Measurements from ENCODE around the gene GRIK4. TPM values are rescaled to one million over a fixed set of nuclear protein-coding genes. Genes with fewer than 3 reads are reported as not detected.

GRIK4 gene
- total RNA-seq, 1 experiment from 2014 or later, result not detected

DNA sequence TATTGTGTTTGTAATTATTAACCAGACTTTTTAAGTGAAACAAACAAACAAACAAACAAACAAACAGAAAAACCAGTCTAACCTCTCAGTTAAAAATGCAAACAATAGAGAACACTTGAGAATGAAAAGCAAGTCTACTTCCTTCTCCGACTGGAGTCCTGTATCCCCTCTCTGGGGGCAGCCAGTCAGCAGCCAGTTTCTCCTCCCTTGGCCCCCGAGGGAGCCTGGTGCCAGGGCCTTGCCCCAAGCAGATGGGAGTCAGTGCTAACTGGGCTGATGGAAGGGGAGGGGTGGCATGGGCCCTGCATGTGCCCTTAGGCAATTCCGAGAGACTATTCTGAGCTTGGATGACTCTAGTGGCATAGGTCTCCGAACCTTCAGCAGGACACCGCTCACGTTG is 137.2 kb downstream of the GRIK4 start:
- peaks cover 88% of the 10 kb centered on the region for H3K27me3 ChIP-seq (ENCODE audit: low read length)
- H3K9me3 ChIP-seq (ENCODE audit: low read length), result no peaks in the 10 kb centered on the region
- DNase-seq, result no peak
- CTCF ChIA-PET, result no interaction called here
- H3K9ac ChIP-seq (ENCODE audit: low read length), result no peak overlapping the region
- H3K79me2 ChIP-seq (ENCODE audit: low read length), result no peaks in the 10 kb centered on the region
- TF ChIP-seq, protein P1, sequence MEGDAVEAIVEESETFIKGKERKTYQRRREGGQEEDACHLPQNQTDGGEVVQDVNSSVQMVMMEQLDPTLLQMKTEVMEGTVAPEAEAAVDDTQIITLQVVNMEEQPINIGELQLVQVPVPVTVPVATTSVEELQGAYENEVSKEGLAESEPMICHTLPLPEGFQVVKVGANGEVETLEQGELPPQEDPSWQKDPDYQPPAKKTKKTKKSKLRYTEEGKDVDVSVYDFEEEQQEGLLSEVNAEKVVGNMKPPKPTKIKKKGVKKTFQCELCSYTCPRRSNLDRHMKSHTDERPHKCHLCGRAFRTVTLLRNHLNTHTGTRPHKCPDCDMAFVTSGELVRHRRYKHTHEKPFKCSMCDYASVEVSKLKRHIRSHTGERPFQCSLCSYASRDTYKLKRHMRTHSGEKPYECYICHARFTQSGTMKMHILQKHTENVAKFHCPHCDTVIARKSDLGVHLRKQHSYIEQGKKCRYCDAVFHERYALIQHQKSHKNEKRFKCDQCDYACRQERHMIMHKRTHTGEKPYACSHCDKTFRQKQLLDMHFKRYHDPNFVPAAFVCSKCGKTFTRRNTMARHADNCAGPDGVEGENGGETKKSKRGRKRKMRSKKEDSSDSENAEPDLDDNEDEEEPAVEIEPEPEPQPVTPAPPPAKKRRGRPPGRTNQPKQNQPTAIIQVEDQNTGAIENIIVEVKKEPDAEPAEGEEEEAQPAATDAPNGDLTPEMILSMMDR (conservative IDR thresholded peaks at IDR 0.05; ENCODE audit: low read depth, low read length), result no peak
- no peak for TF ChIP-seq EZH2phosphoT487 (IDR thresholded peaks at IDR 0.05; ENCODE audit: borderline replicate concordance, low read length)
- TF ChIP-seq EZH2 (IDR thresholded peaks at IDR 0.05; ENCODE audit: low read length, unreplicated experiment), result no peak
- BruUV-seq (replicated peaks), result no TSS peak
- no peaks in the 10 kb centered on the region for H3F3A ChIP-seq (ENCODE audit: low read length, unreplicated experiment)
- H3K4me2 ChIP-seq (ENCODE audit: low read length), result no peak overlapping the region
- intact Hi-C loops (cut with micrococcal nuclease), result no loop called here
- H3K27ac ChIP-seq (ENCODE audit: low read length), result no peak overlapping the region
- H3K4me3 ChIP-seq (ENCODE audit: low read length), result no peak overlapping the region
- H2AFZ ChIP-seq (ENCODE audit: low read length), result no peak overlapping the region
- no peaks in the 10 kb centered on the region for H3K4me1 ChIP-seq (ENCODE audit: insufficient read depth, low read length)
- no peaks in the 10 kb centered on the region for H4K20me1 ChIP-seq (ENCODE audit: low read length)
- POLR2A ChIA-PET (ENCODE audit: unreplicated experiment), result no interaction called here
- H3K36me3 ChIP-seq (ENCODE audit: low read depth, low read length), result no peaks in the 10 kb centered on the region
- no peaks in the 10 kb centered on the region for H3K9me2 ChIP-seq (replicated peaks; ENCODE audit: low read length)
- no peak for ATAC-seq

DNA sequence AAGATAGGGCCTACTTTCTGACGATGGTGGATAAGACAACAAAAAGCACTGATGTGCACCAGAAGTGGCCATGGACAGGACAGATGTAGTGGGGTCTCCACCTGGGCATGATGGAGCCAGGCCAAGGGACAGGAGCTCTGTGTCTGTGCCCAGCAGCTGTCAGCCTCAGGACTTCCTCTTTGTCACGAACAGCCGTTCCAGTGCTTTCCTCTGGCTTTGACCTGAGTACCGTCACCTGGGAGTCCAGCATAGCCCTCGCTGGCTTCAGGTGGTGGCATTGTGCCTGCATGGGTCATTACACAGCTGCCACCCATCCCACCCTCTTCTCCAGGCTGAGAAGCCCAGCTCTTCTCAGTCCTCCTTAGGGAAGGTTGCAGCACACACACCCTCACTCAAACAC is 137.8 kb downstream of the GRIK4 start:
- Histone ChIP-seq H3K9me3 (ENCODE audit: low read length) (no peaks in the 10 kb centered on the region), H3K4me2 (ENCODE audit: low read length) (no peak overlapping the region), H3K4me3 (ENCODE audit: low read length) (no peak overlapping the region), H3K79me2 (ENCODE audit: low read length) (no peaks in the 10 kb centered on the region), H4K20me1 (ENCODE audit: low read length) (no peaks in the 10 kb centered on the region), H3K4me1 (ENCODE audit: insufficient read depth, low read length) (no peaks in the 10 kb centered on the region), H3K27me3 (ENCODE audit: low read length) (peaks cover 85% of the 10 kb centered on the region), H3K9ac (ENCODE audit: low read length) (no peak overlapping the region), H3K27ac (ENCODE audit: low read length) (no peak overlapping the region), H3K9me2 (replicated peaks; ENCODE audit: low read length) (no peaks in the 10 kb centered on the region), H3F3A (ENCODE audit: low read length, unreplicated experiment) (no peaks in the 10 kb centered on the region), H2AFZ (ENCODE audit: low read length) (no peak overlapping the region), H3K36me3 (ENCODE audit: low read depth, low read length) (no peaks in the 10 kb centered on the region)
- no peak for ATAC-seq
- DNase-seq, result no peak
- POLR2A ChIA-PET (ENCODE audit: unreplicated experiment), result no interaction called here
- no TSS peak for BruUV-seq (replicated peaks)
- CTCF ChIA-PET, result no interaction called here
- TF ChIP-seq EZH2phosphoT487 (IDR thresholded peaks at IDR 0.05; ENCODE audit: borderline replicate concordance, low read length) (no peak), EZH2 (IDR thresholded peaks at IDR 0.05; ENCODE audit: low read length, unreplicated experiment) (no peak)
- TF ChIP-seq, protein P1 (conservative IDR thresholded peaks at IDR 0.05; ENCODE audit: low read depth, low read length), result no peak
- intact Hi-C loops (cut with micrococcal nuclease), result no loop called here

DNA sequence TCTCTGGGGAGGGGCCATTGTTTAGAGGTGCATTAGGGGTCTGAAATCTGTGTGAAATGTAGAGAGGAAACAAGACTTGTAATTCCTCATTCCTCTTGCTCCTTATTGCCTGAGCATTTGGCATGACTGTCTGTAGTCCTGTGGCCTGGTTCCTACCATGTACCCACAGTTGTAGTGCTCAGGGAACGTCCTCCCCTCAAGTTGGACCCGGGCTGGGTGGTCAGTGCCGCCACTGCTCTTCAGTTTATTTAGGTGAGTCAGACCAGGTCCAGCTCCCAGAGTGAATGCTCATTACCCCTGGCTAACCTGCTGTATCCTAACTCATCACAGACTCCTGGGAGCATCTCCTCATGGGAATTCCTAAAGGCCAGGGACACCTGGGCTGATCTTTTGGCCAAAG is 139.8 kb downstream of the GRIK4 start:
- BruUV-seq (replicated peaks), result no TSS peak
- H4K20me1 ChIP-seq (ENCODE audit: low read length), result no peaks in the 10 kb centered on the region
- H3K4me3 ChIP-seq (ENCODE audit: low read length), result no peak overlapping the region
- no peaks in the 10 kb centered on the region for H3K4me1 ChIP-seq (ENCODE audit: insufficient read depth, low read length)
- ATAC-seq (no peak), DNase-seq (no peak)
- H3K9me3 ChIP-seq (ENCODE audit: low read length), result no peaks in the 10 kb centered on the region
- H3K9ac ChIP-seq (ENCODE audit: low read length), result no peak overlapping the region
- H3K36me3 ChIP-seq (ENCODE audit: low read depth, low read length), result no peaks in the 10 kb centered on the region
- H3K27me3 ChIP-seq (ENCODE audit: low read length), result peaks cover 83% of the 10 kb centered on the region
- intact Hi-C loops (cut with micrococcal nuclease), result no loop called here
- CTCF ChIA-PET, result no interaction called here
- TF ChIP-seq EZH2 (IDR thresholded peaks at IDR 0.05; ENCODE audit: low read length, unreplicated experiment) (no peak), EZH2phosphoT487 (IDR thresholded peaks at IDR 0.05; ENCODE audit: borderline replicate concordance, low read length) (no peak)
- TF ChIP-seq, protein P1 (conservative IDR thresholded peaks at IDR 0.05; ENCODE audit: low read depth, low read length), result no peak
- no peaks in the 10 kb centered on the region for H3K9me2 ChIP-seq (replicated peaks; ENCODE audit: low read length)
- POLR2A ChIA-PET (ENCODE audit: unreplicated experiment), result no interaction called here
- no peaks in the 10 kb centered on the region for H3K79me2 ChIP-seq (ENCODE audit: low read length)
- no peak overlapping the region for H3K4me2 ChIP-seq (ENCODE audit: low read length)
- no peak overlapping the region for H3K27ac ChIP-seq (ENCODE audit: low read length)
- H3F3A ChIP-seq (ENCODE audit: low read length, unreplicated experiment), result no peaks in the 10 kb centered on the region
- H2AFZ ChIP-seq (ENCODE audit: low read length), result no peak overlapping the region

Measured in PC-3 (cell line).